K562 (cell line): ENCODE measurements around the gene NFS1. TPM values are rescaled to one million over a fixed set of nuclear protein-coding genes. Genes with fewer than 3 reads are reported as not detected.
A peak's percentile ranks its signal among the peaks of the same experiment; 100 is the strongest.

ENCODE experiments used
- ATF1 ChIP-seq, 2 experiments: fragments of 450-650 bp in 1 of 2; IDR thresholded peaks; 2 replicates each; pipeline ENCODE4 v1.6.1; 2016; ENCODE audit warnings: missing compliant biosample characterization in 1 of 2, missing genetic modification characterization in 1 of 2
- CHD1 ChIP-seq: fragments of 200-600 bp; sonication (generic); IDR thresholded peaks from one replicate; pipeline ENCODE4 v1.6.1; 2012; ENCODE audit warnings: mild to moderate bottlenecking, moderate library complexity, low read length, inconsistent platforms
- CREB3L1 ChIP-seq: fragments of 450-650 bp; IDR thresholded peaks from 2 replicates; pipeline ENCODE4 v1.6.1; 2014; ENCODE audit warnings: low read depth, mild to moderate bottlenecking, moderate library complexity, borderline replicate concordance
- CUX1 ChIP-seq: fragments of 200-800 bp; sonication (Bioruptor generic); IDR thresholded peaks from 2 replicates; pipeline ENCODE4 v1.6.1; 2016; ENCODE audit warnings: missing genetic modification characterization, missing compliant biosample characterization
- NR2C1 ChIP-seq, 2 experiments: fragments of 450-650 bp; IDR thresholded peaks; 2 replicates each; pipeline ENCODE4 v1.6.1; 2017; ENCODE audit warnings: mild to moderate bottlenecking in 2 of 2, antibody characterized with exemption in 1 of 2, inconsistent platforms in 1 of 2, missing compliant biosample characterization in 1 of 2, missing genetic modification characterization in 1 of 2
- NR3C1 ChIP-seq: sonication (generic); formaldehyde crosslinking; IDR thresholded peaks from 2 replicates; pipeline ENCODE4 v1.8.1; 2022; ENCODE audit warnings: missing genetic modification reagents
- POLR2B ChIP-seq: fragments of 450-650 bp; IDR thresholded peaks from 2 replicates; pipeline ENCODE4 v1.6.1; 2018; ENCODE audit warnings: low read depth; ENCODE audit not compliant: partially characterized antibody
- PRDM10 ChIP-seq: fragments of 450-650 bp; IDR thresholded peaks from 2 replicates; pipeline ENCODE4 v1.6.1; 2018; ENCODE audit not compliant: partially characterized antibody
- SMARCA4 ChIP-seq: fragments of 450-650 bp; IDR thresholded peaks from 2 replicates; pipeline ENCODE4 v1.6.1; 2016
- SMARCC2 ChIP-seq: fragments of 450-650 bp; IDR thresholded peaks from 2 replicates; pipeline ENCODE4 v1.6.1; 2017; ENCODE audit warnings: antibody characterized with exemption, moderate library complexity, mild to moderate bottlenecking, low read depth
- ZNF384 ChIP-seq: IDR thresholded peaks from 2 replicates; pipeline ENCODE4 v1.6.1; 2012; ENCODE audit warnings: low read depth, low read length, improper control_type of control experiment
- ZNF507 ChIP-seq: conservative IDR thresholded peaks from 2 replicates; pipeline ENCODE4 v1.6.1; 2017; ENCODE audit warnings: missing genetic modification characterization, missing compliant biosample characterization
- ZNF766 ChIP-seq: fragments of 200-800 bp; sonication (Bioruptor generic); conservative IDR thresholded peaks from 2 replicates; pipeline ENCODE4 v1.6.1; 2016; ENCODE audit warnings: missing genetic modification characterization, missing compliant biosample characterization
- polyA plus RNA-seq, 8 experiments: library from polyadenylated mRNA; depleted of rRNA in 4 of 8; stranded (reverse) in 5 of 8; unstranded in 3 of 8; fragments of >200 nt; fragmentation: Nextera tagmentation in 2 of 8; fragmentation: Illumina TruSeq in 1 of 8; extraction: Ambion mirVana in 2 of 8; extraction: Trizol in 1 of 8; gene quantifications; 2 replicates each; pipeline versions ENCODE4 v1.2.1 to v1.2.3, GENCODE V29; 2011 to 2014; ENCODE audit warnings: inconsistent platforms in 1 of 8, missing spikeins in 1 of 8
- total RNA-seq, 7 experiments: library from RNA; depleted of rRNA in 6 of 7; stranded (reverse); fragments of >200 nt in 6 of 7; fragmentation: Illumina TruSeq in 2 of 7; extraction: Trizol in 2 of 7; gene quantifications; 2 replicates each; pipeline versions ENCODE4 v1.2.1 to v1.2.3, GENCODE V29; 2011 to 2021; ENCODE audit warnings: low replicate concordance in 1 of 7

Gene NFS1
- total and polyA plus RNA-seq, 9 of the 15 experiments (the other 6 are each of a cell fraction or from before 2014, with no cell fraction given): 11.5 to 84.8 (median 47.1) TPM

- TF ChIP-seq CUX1 (CRISPR knock-in tag) (peak; percentile 86; the same call in 1 of the 2 replicates), CREB3L1 (peak; percentile 23; the same call in 1 of the 2 replicates), POLR2B (peak; percentile 33), ATF1 (CRISPR knock-in tag; IDR thresholded peaks at IDR 0.05) (no peak), ATF1 (tag; IDR thresholded peaks at IDR 0.05) (peak; percentile 43; the same call in 1 of the 2 replicates), SMARCC2 (peak; percentile 75; the same call in 1 of the 2 replicates), ZNF507 (tag) (no peak), SMARCA4 (peak; percentile 87; the same call in 1 of the 2 replicates), ZNF766 (CRISPR knock-in tag) (peak; percentile 62; the same call in 1 of the 2 replicates), NR3C1 (CRISPR knock-in tag) (no peak), PRDM10 (peak; percentile 65), ZNF384 (peak; percentile 55; the same call in 1 of the 2 replicates), NR2C1 (IDR thresholded peaks at IDR 0.05) (peak; percentile 68), NR2C1 (tag; IDR thresholded peaks at IDR 0.05) (peak; percentile 29; the same call in 1 of the 2 replicates), CHD1 (no peak)
These were observed 44.7 kb upstream of the NFS1 start (continued) for GRCh38 chr20:35743693-35744491.
